ENCODE results near the gene CD300C.
A peak's percentile ranks its signal among the peaks of the same experiment; 100 is the strongest.

CD300C gene

DNA sequence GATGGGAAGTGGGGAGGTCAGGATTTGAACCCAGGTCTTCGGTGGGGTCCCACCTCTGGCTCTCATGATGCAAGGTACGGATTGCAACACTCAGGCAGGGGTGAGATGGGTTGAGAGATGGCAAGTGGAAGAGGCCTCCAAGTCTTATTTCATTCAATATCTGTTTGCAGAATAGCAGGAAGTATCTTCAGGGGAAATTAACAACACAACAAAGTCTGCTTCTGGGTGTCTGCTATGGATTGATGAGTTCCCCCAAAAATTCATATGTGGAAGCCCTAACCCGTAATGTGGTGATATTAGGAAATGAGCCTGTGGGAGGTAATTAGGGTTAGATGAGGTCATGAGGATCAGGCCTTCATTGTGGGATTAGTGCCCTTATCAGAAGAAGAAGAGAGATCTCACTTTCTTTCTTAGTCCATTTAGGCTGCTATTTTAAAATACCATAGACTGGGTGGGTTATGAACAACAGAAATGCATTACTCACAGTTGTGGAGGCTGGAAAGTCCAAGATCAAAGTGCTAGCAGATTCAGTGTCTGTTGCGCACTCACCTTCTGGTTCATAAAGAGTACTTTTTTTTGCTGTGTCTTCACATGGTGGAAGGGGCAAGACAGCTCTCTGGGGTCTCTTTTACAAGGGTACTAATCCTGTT lies 25.8 kb upstream of the CD300C start (continued):
- TF ChIP-seq, protein P1, sequence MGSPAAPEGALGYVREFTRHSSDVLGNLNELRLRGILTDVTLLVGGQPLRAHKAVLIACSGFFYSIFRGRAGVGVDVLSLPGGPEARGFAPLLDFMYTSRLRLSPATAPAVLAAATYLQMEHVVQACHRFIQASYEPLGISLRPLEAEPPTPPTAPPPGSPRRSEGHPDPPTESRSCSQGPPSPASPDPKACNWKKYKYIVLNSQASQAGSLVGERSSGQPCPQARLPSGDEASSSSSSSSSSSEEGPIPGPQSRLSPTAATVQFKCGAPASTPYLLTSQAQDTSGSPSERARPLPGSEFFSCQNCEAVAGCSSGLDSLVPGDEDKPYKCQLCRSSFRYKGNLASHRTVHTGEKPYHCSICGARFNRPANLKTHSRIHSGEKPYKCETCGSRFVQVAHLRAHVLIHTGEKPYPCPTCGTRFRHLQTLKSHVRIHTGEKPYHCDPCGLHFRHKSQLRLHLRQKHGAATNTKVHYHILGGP (tag by site-specific recombination; IDR thresholded peaks at IDR 0.05) = no peak
- TF ChIP-seq ZNF701 (tag by site-specific recombination; IDR thresholded peaks at IDR 0.05) = no peak
- TF ChIP-seq, protein P2, sequence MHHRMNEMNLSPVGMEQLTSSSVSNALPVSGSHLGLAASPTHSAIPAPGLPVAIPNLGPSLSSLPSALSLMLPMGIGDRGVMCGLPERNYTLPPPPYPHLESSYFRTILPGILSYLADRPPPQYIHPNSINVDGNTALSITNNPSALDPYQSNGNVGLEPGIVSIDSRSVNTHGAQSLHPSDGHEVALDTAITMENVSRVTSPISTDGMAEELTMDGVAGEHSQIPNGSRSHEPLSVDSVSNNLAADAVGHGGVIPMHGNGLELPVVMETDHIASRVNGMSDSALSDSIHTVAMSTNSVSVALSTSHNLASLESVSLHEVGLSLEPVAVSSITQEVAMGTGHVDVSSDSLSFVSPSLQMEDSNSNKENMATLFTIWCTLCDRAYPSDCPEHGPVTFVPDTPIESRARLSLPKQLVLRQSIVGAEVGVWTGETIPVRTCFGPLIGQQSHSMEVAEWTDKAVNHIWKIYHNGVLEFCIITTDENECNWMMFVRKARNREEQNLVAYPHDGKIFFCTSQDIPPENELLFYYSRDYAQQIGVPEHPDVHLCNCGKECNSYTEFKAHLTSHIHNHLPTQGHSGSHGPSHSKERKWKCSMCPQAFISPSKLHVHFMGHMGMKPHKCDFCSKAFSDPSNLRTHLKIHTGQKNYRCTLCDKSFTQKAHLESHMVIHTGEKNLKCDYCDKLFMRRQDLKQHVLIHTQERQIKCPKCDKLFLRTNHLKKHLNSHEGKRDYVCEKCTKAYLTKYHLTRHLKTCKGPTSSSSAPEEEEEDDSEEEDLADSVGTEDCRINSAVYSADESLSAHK (tag by site-specific recombination; IDR thresholded peaks at IDR 0.05) = no peak

DNA sequence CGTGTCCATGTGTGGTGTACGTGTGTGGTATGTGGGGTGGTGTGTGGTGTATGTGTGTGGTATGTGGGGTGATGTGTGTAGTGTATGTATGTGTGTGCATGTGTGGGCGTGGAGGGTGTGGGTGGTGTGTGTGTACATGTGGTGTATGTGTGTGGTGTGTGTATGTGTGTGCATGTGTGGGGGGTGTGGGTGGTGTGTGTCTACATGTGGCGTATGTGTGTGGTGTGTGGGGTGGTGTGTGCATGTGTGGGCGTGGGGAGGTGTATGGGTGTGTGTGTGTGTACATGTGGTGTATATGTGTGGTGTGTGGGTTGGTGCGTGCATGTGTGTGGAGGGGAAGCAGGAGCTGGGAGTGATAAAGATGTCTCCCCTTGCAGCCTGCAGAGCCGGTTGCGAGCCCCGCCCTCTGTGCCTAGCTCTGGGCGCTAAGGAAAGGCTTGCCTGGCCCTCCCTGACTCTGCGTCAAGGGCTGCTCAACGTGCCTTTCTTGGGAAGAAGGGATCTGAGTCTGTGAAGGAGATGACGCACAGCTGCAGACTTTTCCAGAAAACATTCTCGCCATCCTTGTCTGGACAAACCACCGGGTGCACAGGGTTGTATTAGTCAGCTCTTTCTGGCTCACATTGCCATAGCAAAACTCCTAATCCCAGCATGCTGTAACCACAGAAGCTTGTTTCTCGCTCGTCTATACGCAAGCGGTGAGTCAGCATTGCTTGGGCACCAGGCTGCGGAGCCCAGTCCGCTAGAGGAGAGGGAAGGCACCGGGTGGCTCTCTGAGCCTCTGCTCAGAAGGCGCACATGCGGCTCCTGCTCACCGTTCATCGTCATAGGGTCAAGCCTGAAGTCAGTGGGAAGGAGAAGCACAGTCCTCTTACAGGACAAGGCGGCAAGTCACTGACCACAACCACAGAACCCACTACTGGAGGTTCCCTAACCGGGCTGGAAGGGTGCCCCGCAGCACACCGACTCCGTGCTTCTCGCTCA lies 23.4 kb upstream of the CD300C start:
- POLR2A ChIA-PET = interaction anchor here (0.6 kb wide), 1 partner anchor 207 kb away, joined by 3 read pairs; the partner anchor contains the start of gene NAT9
- CTCF ChIA-PET = interaction anchor here (0.7 to 0.8 kb wide), 3 partner anchors 27 to 176 kb away, joined by 3 to 5 read pairs (median 3); no protein-coding TSS in a partner anchor
- Histone ChIP-seq H3K9me3 (ENCODE audit: control insufficient read depth, insufficient read depth, low read depth, low read length) (no peaks in the 10 kb centered on the region), H3K27ac (ENCODE audit: extremely low read depth, low read depth, low read length) (no peak overlapping the region), H3K4me3 (ENCODE audit: low read depth, low read length) (no peak overlapping the region), H3K4me1 (ENCODE audit: control insufficient read depth, insufficient read depth, low read length) (no peaks in the 10 kb centered on the region), H3K36me3 (ENCODE audit: control insufficient read depth in 2 of 2, insufficient read depth in 1 of 2, low read length in 2 of 2) (no peaks in the 10 kb centered on the region)
- 0 out of 2 replicates have a peak, but pooled peaks have one; percentile 24 for TF ChIP-seq OSR2 (tag by site-specific recombination; IDR thresholded peaks at IDR 0.05)
- TF ChIP-seq, protein P3, sequence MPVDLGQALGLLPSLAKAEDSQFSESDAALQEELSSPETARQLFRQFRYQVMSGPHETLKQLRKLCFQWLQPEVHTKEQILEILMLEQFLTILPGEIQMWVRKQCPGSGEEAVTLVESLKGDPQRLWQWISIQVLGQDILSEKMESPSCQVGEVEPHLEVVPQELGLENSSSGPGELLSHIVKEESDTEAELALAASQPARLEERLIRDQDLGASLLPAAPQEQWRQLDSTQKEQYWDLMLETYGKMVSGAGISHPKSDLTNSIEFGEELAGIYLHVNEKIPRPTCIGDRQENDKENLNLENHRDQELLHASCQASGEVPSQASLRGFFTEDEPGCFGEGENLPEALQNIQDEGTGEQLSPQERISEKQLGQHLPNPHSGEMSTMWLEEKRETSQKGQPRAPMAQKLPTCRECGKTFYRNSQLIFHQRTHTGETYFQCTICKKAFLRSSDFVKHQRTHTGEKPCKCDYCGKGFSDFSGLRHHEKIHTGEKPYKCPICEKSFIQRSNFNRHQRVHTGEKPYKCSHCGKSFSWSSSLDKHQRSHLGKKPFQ (tag by site-specific recombination; IDR thresholded peaks at IDR 0.05) = peak; percentile 6; the same call in 1 of the 2 replicates
- no peak for TF ChIP-seq GLIS1 (tag by site-specific recombination; IDR thresholded peaks at IDR 0.05)
- TF ChIP-seq ZNF629 (tag by site-specific recombination; IDR thresholded peaks at IDR 0.05) = peak; percentile 72
- 0 out of 2 replicates have a peak, but pooled peaks have one; percentile 67 for TF ChIP-seq ZNF239 (tag by site-specific recombination; IDR thresholded peaks at IDR 0.05)
- TF ChIP-seq, protein P4, sequence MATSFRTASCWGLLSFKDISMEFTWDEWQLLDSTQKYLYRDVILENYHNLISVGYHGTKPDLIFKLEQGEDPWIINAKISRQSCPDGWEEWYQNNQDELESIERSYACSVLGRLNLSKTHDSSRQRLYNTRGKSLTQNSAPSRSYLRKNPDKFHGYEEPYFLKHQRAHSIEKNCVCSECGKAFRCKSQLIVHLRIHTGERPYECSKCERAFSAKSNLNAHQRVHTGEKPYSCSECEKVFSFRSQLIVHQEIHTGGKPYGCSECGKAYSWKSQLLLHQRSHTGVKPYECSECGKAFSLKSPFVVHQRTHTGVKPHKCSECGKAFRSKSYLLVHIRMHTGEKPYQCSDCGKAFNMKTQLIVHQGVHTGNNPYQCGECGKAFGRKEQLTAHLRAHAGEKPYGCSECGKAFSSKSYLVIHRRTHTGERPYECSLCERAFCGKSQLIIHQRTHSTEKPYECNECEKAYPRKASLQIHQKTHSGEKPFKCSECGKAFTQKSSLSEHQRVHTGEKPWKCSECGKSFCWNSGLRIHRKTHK (tag by site-specific recombination; IDR thresholded peaks at IDR 0.05) = 0 out of 2 replicates have a peak, but pooled peaks have one; percentile 14
- TF ChIP-seq, protein P5, sequence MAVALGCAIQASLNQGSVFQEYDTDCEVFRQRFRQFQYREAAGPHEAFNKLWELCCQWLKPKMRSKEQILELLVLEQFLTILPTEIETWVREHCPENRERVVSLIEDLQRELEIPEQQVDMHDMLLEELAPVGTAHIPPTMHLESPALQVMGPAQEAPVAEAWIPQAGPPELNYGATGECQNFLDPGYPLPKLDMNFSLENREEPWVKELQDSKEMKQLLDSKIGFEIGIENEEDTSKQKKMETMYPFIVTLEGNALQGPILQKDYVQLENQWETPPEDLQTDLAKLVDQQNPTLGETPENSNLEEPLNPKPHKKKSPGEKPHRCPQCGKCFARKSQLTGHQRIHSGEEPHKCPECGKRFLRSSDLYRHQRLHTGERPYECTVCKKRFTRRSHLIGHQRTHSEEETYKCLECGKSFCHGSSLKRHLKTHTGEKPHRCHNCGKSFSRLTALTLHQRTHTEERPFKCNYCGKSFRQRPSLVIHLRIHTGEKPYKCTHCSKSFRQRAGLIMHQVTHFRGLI (tag by site-specific recombination; IDR thresholded peaks at IDR 0.05) = no peak
- peak; percentile 43; the same call in 1 of the 2 replicates for TF ChIP-seq ZBTB17 (tag by site-specific recombination; IDR thresholded peaks at IDR 0.05)
- TF ChIP-seq ZNF660 (tag by site-specific recombination; IDR thresholded peaks at IDR 0.05) = no peak
- TF ChIP-seq, protein P6, sequence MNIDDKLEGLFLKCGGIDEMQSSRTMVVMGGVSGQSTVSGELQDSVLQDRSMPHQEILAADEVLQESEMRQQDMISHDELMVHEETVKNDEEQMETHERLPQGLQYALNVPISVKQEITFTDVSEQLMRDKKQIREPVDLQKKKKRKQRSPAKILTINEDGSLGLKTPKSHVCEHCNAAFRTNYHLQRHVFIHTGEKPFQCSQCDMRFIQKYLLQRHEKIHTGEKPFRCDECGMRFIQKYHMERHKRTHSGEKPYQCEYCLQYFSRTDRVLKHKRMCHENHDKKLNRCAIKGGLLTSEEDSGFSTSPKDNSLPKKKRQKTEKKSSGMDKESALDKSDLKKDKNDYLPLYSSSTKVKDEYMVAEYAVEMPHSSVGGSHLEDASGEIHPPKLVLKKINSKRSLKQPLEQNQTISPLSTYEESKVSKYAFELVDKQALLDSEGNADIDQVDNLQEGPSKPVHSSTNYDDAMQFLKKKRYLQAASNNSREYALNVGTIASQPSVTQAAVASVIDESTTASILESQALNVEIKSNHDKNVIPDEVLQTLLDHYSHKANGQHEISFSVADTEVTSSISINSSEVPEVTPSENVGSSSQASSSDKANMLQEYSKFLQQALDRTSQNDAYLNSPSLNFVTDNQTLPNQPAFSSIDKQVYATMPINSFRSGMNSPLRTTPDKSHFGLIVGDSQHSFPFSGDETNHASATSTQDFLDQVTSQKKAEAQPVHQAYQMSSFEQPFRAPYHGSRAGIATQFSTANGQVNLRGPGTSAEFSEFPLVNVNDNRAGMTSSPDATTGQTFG (tag by site-specific recombination; IDR thresholded peaks at IDR 0.05; ENCODE audit: borderline replicate concordance) = 0 out of 2 replicates have a peak, but pooled peaks have one; percentile 11
- peak; percentile 21; the same call in 1 of the 2 replicates for TF ChIP-seq ZBTB20 (tag by site-specific recombination; IDR thresholded peaks at IDR 0.05)
- TF ChIP-seq, protein P2 (tag by site-specific recombination; IDR thresholded peaks at IDR 0.05) = no peak
- TF ChIP-seq ZNF785 (tag by site-specific recombination; IDR thresholded peaks at IDR 0.05) = peak; percentile 69; the same call in 1 of the 2 replicates
- peak; percentile 17; the same call in 1 of the 2 replicates for TF ChIP-seq ZNF114 (tag by site-specific recombination; IDR thresholded peaks at IDR 0.05)
- 0 out of 2 replicates have a peak, but pooled peaks have one; percentile 22 for TF ChIP-seq ZNF747 (tag by site-specific recombination; IDR thresholded peaks at IDR 0.05)
- peak; percentile 84; the same call in 1 of the 2 replicates for TF ChIP-seq ZNF670 (tag by site-specific recombination; IDR thresholded peaks at IDR 0.05; ENCODE audit: low read depth)
